ENCODE measurements around the gene L3HYPDH. TPM values are rescaled to one million over a fixed set of nuclear protein-coding genes. Genes with fewer than 3 reads are reported as not detected.

The L3HYPDH gene
- total and polyA plus RNA-seq, 2 of the 13 experiments (the other 11 are each of a cell fraction or from before 2014, with no cell fraction given) = 30.5 to 36.6 TPM

GRCh38 chr14:59424341-59425071 is 59.7 kb downstream of the L3HYPDH start:
- Histone ChIP-seq H3K27me3 (ENCODE audit: control insufficient read depth in 1 of 2, insufficient read depth in 2 of 2, low read length in 2 of 2) (no peaks in the 10 kb centered on the region), H3K79me2 (ENCODE audit: insufficient read depth, low read length) (no peaks in the 10 kb centered on the region), H2AFZ (ENCODE audit: low read length) (no peak overlapping the region), H3K4me1 (ENCODE audit: insufficient read depth, low read length) (no peaks in the 10 kb centered on the region), H3K4me2 (ENCODE audit: low read depth, low read length) (no peak overlapping the region), H3K36me3 (replicated peaks in 1 of 2; ENCODE audit: control insufficient read depth in 1 of 2, insufficient read depth in 2 of 2, low read length in 2 of 2) (no peaks in the 10 kb centered on the region), H4K20me1 (ENCODE audit: insufficient read depth, low read length) (no peaks in the 10 kb centered on the region), H3K9me3 (ENCODE audit: low read length) (no peaks in the 10 kb centered on the region), H3K4me3 (replicated peaks in 1 of 3; ENCODE audit: insufficient read depth in 1 of 3, low read depth in 2 of 3, low read length in 3 of 3) (no peak overlapping the region), H3K9ac (ENCODE audit: insufficient read depth, low read depth, low read length) (no peak overlapping the region), H3K27ac (ENCODE audit: extremely low read length, insufficient read depth, low read length) (no peak overlapping the region)
- no peak for FAIRE-seq
- in situ Hi-C loops (cut with HindIII; ENCODE audit: extremely low pct_ligation_motif_present, low pct_unique_long_range_greater_than_20kb) (no loop called here), intact Hi-C loops (cut with micrococcal nuclease; ENCODE audit: unreplicated experiment) (no loop called here)
- 76% methylated on average over 4 of the region's 4 CpGs for WGBS (ENCODE audit: low lambda C conversion rate)
- ATAC-seq = no peak
- no TSS peak for BruUV-seq (replicated peaks)
- no peak for DNase-seq (ENCODE audit: low spot score)
- CTCF ChIA-PET (ENCODE audit: low intra/inter-chr PET ratio, low total read pairs) = no interaction called here
- POLR2A ChIA-PET = no interaction called here
- TF ChIP-seq, protein P1, sequence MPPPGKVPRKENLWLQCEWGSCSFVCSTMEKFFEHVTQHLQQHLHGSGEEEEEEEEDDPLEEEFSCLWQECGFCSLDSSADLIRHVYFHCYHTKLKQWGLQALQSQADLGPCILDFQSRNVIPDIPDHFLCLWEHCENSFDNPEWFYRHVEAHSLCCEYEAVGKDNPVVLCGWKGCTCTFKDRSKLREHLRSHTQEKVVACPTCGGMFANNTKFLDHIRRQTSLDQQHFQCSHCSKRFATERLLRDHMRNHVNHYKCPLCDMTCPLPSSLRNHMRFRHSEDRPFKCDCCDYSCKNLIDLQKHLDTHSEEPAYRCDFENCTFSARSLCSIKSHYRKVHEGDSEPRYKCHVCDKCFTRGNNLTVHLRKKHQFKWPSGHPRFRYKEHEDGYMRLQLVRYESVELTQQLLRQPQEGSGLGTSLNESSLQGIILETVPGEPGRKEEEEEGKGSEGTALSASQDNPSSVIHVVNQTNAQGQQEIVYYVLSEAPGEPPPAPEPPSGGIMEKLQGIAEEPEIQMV (CRISPR knock-in tag; IDR thresholded peaks at IDR 0.05; ENCODE audit: low read depth) = no peak
- no peak for TF ChIP-seq GLMP (CRISPR knock-in tag; IDR thresholded peaks at IDR 0.05; ENCODE audit: borderline replicate concordance)
- no peak for TF ChIP-seq ZNF160 (CRISPR knock-in tag; IDR thresholded peaks at IDR 0.05)
- no peak for TF ChIP-seq ZNF546 (CRISPR knock-in tag; conservative IDR thresholded peaks at IDR 0.05)
- TF ChIP-seq RAD21 (CRISPR knock-in tag; IDR thresholded peaks at IDR 0.05) = no peak
- TF ChIP-seq TBX3 (IDR thresholded peaks at IDR 0.05; ENCODE audit: borderline replicate concordance) = no peak
- no peak for TF ChIP-seq PHF8 (CRISPR knock-in tag; IDR thresholded peaks at IDR 0.05)
- TF ChIP-seq FOXM1 (CRISPR knock-in tag; IDR thresholded peaks at IDR 0.05) = no peak
- no peak for TF ChIP-seq ELF4 (CRISPR knock-in tag; IDR thresholded peaks at IDR 0.05; ENCODE audit: borderline replicate concordance)
- TF ChIP-seq ZBTB7B (CRISPR knock-in tag; IDR thresholded peaks at IDR 0.05) = no peak
- TF ChIP-seq ZNF781 (CRISPR knock-in tag; IDR thresholded peaks at IDR 0.05; ENCODE audit: borderline replicate concordance, not compliant biosample characterization) = no peak
- no peak for TF ChIP-seq KLF16 (CRISPR knock-in tag; IDR thresholded peaks at IDR 0.05)
- no peak for TF ChIP-seq MLXIP (CRISPR knock-in tag; IDR thresholded peaks at IDR 0.05; ENCODE audit: borderline replicate concordance)
- TF ChIP-seq, protein P2, sequence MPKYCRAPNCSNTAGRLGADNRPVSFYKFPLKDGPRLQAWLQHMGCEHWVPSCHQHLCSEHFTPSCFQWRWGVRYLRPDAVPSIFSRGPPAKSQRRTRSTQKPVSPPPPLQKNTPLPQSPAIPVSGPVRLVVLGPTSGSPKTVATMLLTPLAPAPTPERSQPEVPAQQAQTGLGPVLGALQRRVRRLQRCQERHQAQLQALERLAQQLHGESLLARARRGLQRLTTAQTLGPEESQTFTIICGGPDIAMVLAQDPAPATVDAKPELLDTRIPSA (CRISPR knock-in tag; IDR thresholded peaks at IDR 0.05; ENCODE audit: borderline replicate concordance) = no peak
- TF ChIP-seq FOSL2 (CRISPR knock-in tag; IDR thresholded peaks at IDR 0.05) = no peak
- TF ChIP-seq, protein P3, sequence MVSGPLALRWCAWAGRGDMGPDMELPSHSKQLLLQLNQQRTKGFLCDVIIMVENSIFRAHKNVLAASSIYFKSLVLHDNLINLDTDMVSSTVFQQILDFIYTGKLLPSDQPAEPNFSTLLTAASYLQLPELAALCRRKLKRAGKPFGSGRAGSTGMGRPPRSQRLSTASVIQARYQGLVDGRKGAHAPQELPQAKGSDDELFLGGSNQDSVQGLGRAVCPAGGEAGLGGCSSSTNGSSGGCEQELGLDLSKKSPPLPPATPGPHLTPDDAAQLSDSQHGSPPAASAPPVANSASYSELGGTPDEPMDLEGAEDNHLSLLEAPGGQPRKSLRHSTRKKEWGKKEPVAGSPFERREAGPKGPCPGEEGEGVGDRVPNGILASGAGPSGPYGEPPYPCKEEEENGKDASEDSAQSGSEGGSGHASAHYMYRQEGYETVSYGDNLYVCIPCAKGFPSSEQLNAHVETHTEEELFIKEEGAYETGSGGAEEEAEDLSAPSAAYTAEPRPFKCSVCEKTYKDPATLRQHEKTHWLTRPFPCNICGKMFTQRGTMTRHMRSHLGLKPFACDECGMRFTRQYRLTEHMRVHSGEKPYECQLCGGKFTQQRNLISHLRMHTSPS (CRISPR knock-in tag; IDR thresholded peaks at IDR 0.05; ENCODE audit: low read depth) = no peak
